Spleen (tissue), 11 donors: ENCODE data around the gene LILRB2. TPM values are rescaled to one million over a fixed set of nuclear protein-coding genes. Genes with fewer than 3 reads are reported as not detected.
"Not testable (repeated sequence)": the region's sequence is repeated elsewhere in the genome, so short reads cannot be mapped to it uniquely, and the experiment has no call there.

Experiments
- DNase-seq: peaks from one replicate; pipeline ENCODE4 v3.0.0-alpha.2; 2020
- H3K27ac ChIP-seq, 8 donors: fragments of 200-600 bp; sonication (generic) in 7 of 8; 1 replicate in 4 of 8; 2 replicates in 4 of 8; pipeline versions ENCODE4 v1.5.0 to v1.8.0; 2016 to 2021; ENCODE audit warnings: inconsistent platforms in 4 of 8, mild to moderate bottlenecking in 4 of 8, moderate library complexity in 1 of 8
- H3K27me3 ChIP-seq, 7 donors: fragments of 200-600 bp; sonication (generic) in 6 of 7; replicated peaks in 1 of 7; 1 replicate in 4 of 7; 2 replicates in 3 of 7; pipeline versions ENCODE4 v1.5.0 to v1.8.0; 2016 to 2021; ENCODE audit warnings: inconsistent platforms in 3 of 7, mild to moderate bottlenecking in 1 of 7
- H3K36me3 ChIP-seq, 6 donors: fragments of 200-600 bp; sonication (generic) in 5 of 6; 1 replicate in 4 of 6; 2 replicates in 2 of 6; pipeline versions ENCODE4 v1.5.0 to v1.8.0; 2016 to 2021; ENCODE audit warnings: inconsistent platforms in 2 of 6
- H3K4me1 ChIP-seq, 6 donors: fragments of 200-600 bp; sonication (generic) in 5 of 6; 1 replicate in 3 of 6; 2 replicates in 3 of 6; pipeline versions ENCODE4 v1.5.0 to v1.8.0; 2016 to 2021; ENCODE audit warnings: inconsistent platforms in 3 of 6
- H3K4me3 ChIP-seq, 8 donors: fragments of 200-600 bp; sonication (generic) in 7 of 8; 1 replicate in 4 of 8; 2 replicates in 4 of 8; pipeline versions ENCODE4 v1.5.0 to v1.8.0; 2016 to 2021; ENCODE audit warnings: inconsistent platforms in 4 of 8, mild to moderate bottlenecking in 4 of 8, moderate library complexity in 2 of 8
- H3K9me3 ChIP-seq, 8 donors: fragments of 200-600 bp; sonication (generic) in 7 of 8; 1 replicate in 4 of 8; 2 replicates in 4 of 8; pipeline versions ENCODE4 v1.5.0 to v1.8.0; 2016 to 2021; ENCODE audit warnings: inconsistent platforms in 4 of 8
- CTCF ChIP-seq, 11 experiments: fragments of 200-600 bp in 7 of 11; fragments of 450-650 bp in 4 of 11; sonication (generic) in 4 of 11; IDR thresholded peaks in 8 of 11; conservative IDR thresholded peaks in 3 of 11; 1 replicate in 7 of 11; 2 replicates in 4 of 11; pipeline versions ENCODE4 v1.4.0 to v1.8.0; 2016 to 2021; ENCODE audit warnings: antibody characterized with exemption in 11 of 11, inconsistent platforms in 4 of 11, mild to moderate bottlenecking in 1 of 11
- POLR2A ChIP-seq, 3 donors: fragments of 450-650 bp; IDR thresholded peaks; one replicate each; pipeline ENCODE4 v1.5.1; 2017; ENCODE audit warnings: antibody characterized with exemption in 3 of 3, mild to moderate bottlenecking in 1 of 3
- POLR2AphosphoS5 ChIP-seq, 3 donors: sonication (generic); formaldehyde crosslinking; IDR thresholded peaks; one replicate each; pipeline ENCODE4 v1.5.1; 2017; ENCODE audit warnings: antibody characterized with exemption in 3 of 3
- whole genome bisulfite sequencing, 5 donors: extraction: QIAGEN DNeasy Blood & Tissue Kit in 3 of 5; methylation state at CpG; one replicate each; pipeline versions ENCODE4 v1.1.5 to v1.1.7; 2013 to 2018; 5-methylcytosine and 5-hydroxymethylcytosine counted together
- intact Hi-C: fragments of 100-400 bp; cut with DNase I; formaldehyde crosslinking; loops from one replicate; pipeline ENCODE4 v1.15.0; 2023; ENCODE audit warnings: low total_unique reads
- microRNA-seq, 3 donors: library from miRNA; unstranded; fragments of <30 nt; microRNA quantifications; one replicate each; pipeline versions ENCODE4 to v1.1.0, GENCODE V29; 2019 to 2020
- polyA plus RNA-seq, 3 donors: library from polyadenylated mRNA; stranded (reverse); fragments of 200-250 nt; gene quantifications; one replicate each; pipeline ENCODE4 v1.2.1, GENCODE V29; 2013
- small RNA-seq, 4 donors: library from RNA; depleted of rRNA; stranded (forward); fragments of <200 nt; gene quantifications; one replicate each; pipeline ENCODE3, GENCODE V24; 2016
- total RNA-seq, 7 donors: library from RNA; depleted of rRNA in 3 of 7; stranded (reverse); fragments of >200 nt in 3 of 7; fragmentation: NEBNext Ultra II Directional in 4 of 7; extraction: Animal tissue kit (Norgen Biotek cat#: 25700) in 4 of 7; gene quantifications; one replicate each; pipeline versions ENCODE4 v1.1.0 to v1.2.1, GENCODE V29; 2016 to 2021
- donor health status: healthy with polysubstance abuse.
- donor health status: DM: no; HTN: no; CAD: no; lungs with moderate emphysema.
- donor health status: DM: no; HTN: no; CAD: no.
- donor health status: Bipolar disorder and iron deficiency.
- donor health status: healthy.
- donor health status: DM: no; HTN: no; CAD: no.
- donor health status: DM: yes; HTN: yes; CAD: no.

LILRB2 gene
- total and polyA plus RNA-seq, 10 donors = 10.2 to 209 (median 81.5) TPM

GRCh38 chr19:54230031-54230430 lies 50.9 kb downstream of the LILRB2 start:
- peak; percentile 28 for DNase-seq
- TF ChIP-seq POLR2AphosphoS5 (IDR thresholded peaks at IDR 0.05) (no peak), CTCF (IDR thresholded peaks at IDR 0.05 in 8 of 11, conservative IDR thresholded peaks at IDR 0.05 in 3 of 11) (no peak), POLR2A (IDR thresholded peaks at IDR 0.05) (no peak)
- Histone ChIP-seq H3K9me3 (no peaks in the 10 kb centered on the region), H3K27ac (no peak overlapping the region), H3K4me1 (peaks cover 0 to 14% (median 7%) of the 10 kb centered on the region in 6 donors), H3K36me3 (no peaks in the 10 kb centered on the region), H3K4me3 (no peak overlapping the region), H3K27me3 (peaks cover 0 to 21% (median 0%) of the 10 kb centered on the region in 7 donors)
- intact Hi-C loops = loop anchor here (5.0 kb wide), 1 partner anchor 63 kb away; no protein-coding TSS in a partner anchor
- WGBS, 5 donors = 80 to 90% (median 84%) methylated on average over 7 of the region's 7 CpGs

GRCh38 chr19:54229146-54229545 lies 51.8 kb downstream of the LILRB2 start:
- Histone ChIP-seq H3K27ac (no peak overlapping the region), H3K4me1 (peaks cover 0 to 14% (median 7%) of the 10 kb centered on the region in 6 donors), H3K36me3 (no peaks in the 10 kb centered on the region), H3K9me3 (no peaks in the 10 kb centered on the region), H3K4me3 (no peak overlapping the region), H3K27me3 (peaks cover 0 to 20% (median 0%) of the 10 kb centered on the region in 7 donors)
- DNase-seq = no peak
- intact Hi-C loops = no loop called here
- TF ChIP-seq POLR2A (IDR thresholded peaks at IDR 0.05) = no peak
- TF ChIP-seq CTCF (IDR thresholded peaks at IDR 0.05 in 8 of 11, conservative IDR thresholded peaks at IDR 0.05 in 3 of 11) = no peak
- no peak for TF ChIP-seq POLR2AphosphoS5 (IDR thresholded peaks at IDR 0.05)
- 85 to 90% (median 88%) methylated on average over 8 of the region's 8 CpGs for WGBS, 5 donors

GRCh38 chr19:54224619-54225018 lies 56.3 kb downstream of the LILRB2 start:
- not testable (repeated sequence) for H3K9me3 ChIP-seq
- 81 to 88% (median 84%) methylated on average over 9 to 10 of the region's 10 CpGs for WGBS, 5 donors

GRCh38 chr19:54223937-54224281 lies 57.0 kb downstream of the LILRB2 start:
- H3K9me3 ChIP-seq, H3K4me3 ChIP-seq, intact Hi-C loops, DNase-seq, H3K36me3 ChIP-seq: not testable (repeated sequence)
- Histone ChIP-seq H3K27ac (peak overlapping the region in 5 of 8 donors; percentile 43 to 94 (median 88)), H3K27me3 (peaks cover 0 to 23% (median 0%) of the 10 kb centered on the region in 7 donors), H3K4me1 (peaks cover 0 to 27% (median 0%) of the 10 kb centered on the region in 6 donors)
- WGBS, 5 donors = 45 to 64% (median 63%) methylated on average over 4 to 5 of the region's 5 CpGs

More at GRCh38 chr19:54224619-54225018, 56.3 kb downstream of the LILRB2 start:
- DNase-seq, H3K27ac ChIP-seq, H3K4me3 ChIP-seq, intact Hi-C loops, H3K36me3 ChIP-seq: not testable (repeated sequence)
- peaks cover 0 to 20% (median 0%) of the 10 kb centered on the region in 6 donors for H3K4me1 ChIP-seq
- peaks cover 0 to 23% (median 0%) of the 10 kb centered on the region in 7 donors for H3K27me3 ChIP-seq

Small RNAs within 50 kb of the gene (microRNA-seq; reads per million reads assigned to microRNA genes)
- gene MIR4752 = 0 reads per million in 3 donors

Small RNAs within 50 kb of the gene (small RNA-seq; reads per million reads assigned to genes)
- gene AC245884.12 (0 reads per million in 4 donors), gene MIR4752 (0 reads per million in 4 donors), gene RNU6-1307P (0 reads per million in 4 donors)

Other genes starting within 250 kb of the LILRB2 start
- 10 to 100 TPM in 2 of 7 donors, 1 to 10 TPM in 4, not detected in 1; 2.8 to 13.3 (median 7.3) TPM for gene VSTM1, start 217.2 kb downstream of the LILRB2 start, total RNA-seq
- under 1 TPM; 0.32 to 0.70 (median 0.41) TPM for gene VSTM1, start 217.2 kb downstream of the LILRB2 start, polyA plus RNA-seq
- 1 to 10 TPM in 1 of 7 donors, not detected in 6; 1.5 TPM for gene TARM1, start 199.7 kb downstream of the LILRB2 start, total RNA-seq
- not detected for gene TARM1, start 199.7 kb downstream of the LILRB2 start, polyA plus RNA-seq
- gene OSCAR, start 180.3 kb downstream of the LILRB2 start, total RNA-seq = 10 to 100 TPM in 6 of 7 donors, 1 to 10 TPM in 1; 9.1 to 49.5 (median 18.3) TPM
- 10 to 100 TPM in 2 of 3 donors, 1 to 10 TPM in 1; 2.4 to 18.2 (median 12.9) TPM for gene OSCAR, start 180.3 kb downstream of the LILRB2 start, polyA plus RNA-seq
- 100 to 1,000 TPM in 1 of 7 donors, 10 to 100 TPM in 6; 14.5 to 109 (median 73.5) TPM for gene NDUFA3, start 178.3 kb downstream of the LILRB2 start, total RNA-seq
- 100 to 1,000 TPM; 162 to 197 (median 185) TPM for gene NDUFA3, start 178.3 kb downstream of the LILRB2 start, polyA plus RNA-seq
- gene TFPT, start 165.5 kb downstream of the LILRB2 start, total RNA-seq = 10 to 100 TPM; 16.5 to 22.7 (median 20.1) TPM
- 10 to 100 TPM; 24.8 to 36.5 (median 28.8) TPM for gene TFPT, start 165.5 kb downstream of the LILRB2 start, polyA plus RNA-seq
- 10 to 100 TPM; 34.7 to 57.0 (median 48.1) TPM for gene PRPF31, start 165.4 kb downstream of the LILRB2 start, total RNA-seq
- 10 to 100 TPM; 45.5 to 66.2 (median 59.1) TPM for gene PRPF31, start 165.4 kb downstream of the LILRB2 start, polyA plus RNA-seq
- gene CNOT3, start 143.3 kb downstream of the LILRB2 start, total RNA-seq = 10 to 100 TPM; 40.7 to 56.1 (median 48.2) TPM
- gene CNOT3, start 143.3 kb downstream of the LILRB2 start, polyA plus RNA-seq = 10 to 100 TPM; 17.7 to 34.3 (median 24.6) TPM
- 10 to 100 TPM in 2 of 7 donors, 1 to 10 TPM in 5; 7.5 to 12.1 (median 9.0) TPM for gene LENG1, start 121.4 kb downstream of the LILRB2 start, total RNA-seq
- 10 to 100 TPM in 1 of 3 donors, 1 to 10 TPM in 2; 7.4 to 14.6 (median 9.1) TPM for gene LENG1, start 121.4 kb downstream of the LILRB2 start, polyA plus RNA-seq
- 1 to 10 TPM in 3 of 7 donors, under 1 TPM in 2, not detected in 2; 0.51 to 4.0 (median 1.0) TPM for gene TMC4, start 108.0 kb downstream of the LILRB2 start, total RNA-seq
- gene TMC4, start 108.0 kb downstream of the LILRB2 start, polyA plus RNA-seq = under 1 TPM; 0.12 to 0.86 (median 0.22) TPM
- 100 to 1,000 TPM in 3 of 7 donors, 10 to 100 TPM in 4; 65.1 to 208 (median 85.9) TPM for gene MBOAT7, start 91.5 kb downstream of the LILRB2 start, total RNA-seq
- gene MBOAT7, start 91.5 kb downstream of the LILRB2 start, polyA plus RNA-seq = 10 to 100 TPM; 12.0 to 19.4 (median 14.7) TPM
- 100 to 1,000 TPM in 1 of 7 donors, 10 to 100 TPM in 6; 32.2 to 109 (median 45.5) TPM for gene TSEN34, start 89.8 kb downstream of the LILRB2 start, total RNA-seq
- gene TSEN34, start 89.8 kb downstream of the LILRB2 start, polyA plus RNA-seq = 10 to 100 TPM; 25.5 to 45.2 (median 37.5) TPM
- 1,000 to 10,000 TPM; 1,182 to 2,757 (median 1,587) TPM for gene RPS9, start 80.3 kb downstream of the LILRB2 start, total RNA-seq
- 1,000 to 10,000 TPM; 6,196 to 7,306 (median 6,994) TPM for gene RPS9, start 80.3 kb downstream of the LILRB2 start, polyA plus RNA-seq
- gene LILRB3, start 58.1 kb downstream of the LILRB2 start, total RNA-seq = 100 to 1,000 TPM in 3 of 7 donors, 10 to 100 TPM in 4; 61.5 to 443 (median 97.5) TPM
- gene LILRB3, start 58.1 kb downstream of the LILRB2 start, polyA plus RNA-seq = 10 to 100 TPM in 2 of 3 donors, 1 to 10 TPM in 1; 6.4 to 24.6 (median 22.5) TPM
- gene LILRA6, start 38.3 kb downstream of the LILRB2 start, total RNA-seq = 10 to 100 TPM; 21.5 to 77.5 (median 38.3) TPM
- gene LILRA6, start 38.3 kb downstream of the LILRB2 start, polyA plus RNA-seq = 1 to 10 TPM; 1.2 to 8.2 (median 6.7) TPM
- gene LILRB5, start 23.8 kb downstream of the LILRB2 start, total RNA-seq = 100 to 1,000 TPM in 1 of 7 donors, 10 to 100 TPM in 6; 38.9 to 112 (median 79.6) TPM
- gene LILRB5, start 23.8 kb downstream of the LILRB2 start, polyA plus RNA-seq = 10 to 100 TPM in 2 of 3 donors, 1 to 10 TPM in 1; 3.8 to 41.2 (median 23.9) TPM
- 100 to 1,000 TPM in 2 of 7 donors, 10 to 100 TPM in 5; 43.3 to 262 (median 79.9) TPM for gene LILRA5, start 32.1 kb upstream of the LILRB2 start, total RNA-seq
- 10 to 100 TPM; 16.3 to 53.6 (median 34.5) TPM for gene LILRA5, start 32.1 kb upstream of the LILRB2 start, polyA plus RNA-seq
- gene LILRA4, start 58.1 kb upstream of the LILRB2 start, total RNA-seq = 10 to 100 TPM; 11.5 to 61.1 (median 17.5) TPM
- gene LILRA4, start 58.1 kb upstream of the LILRB2 start, polyA plus RNA-seq = 10 to 100 TPM; 32.1 to 80.9 (median 39.8) TPM
- 100 to 1,000 TPM in 6 of 7 donors, 10 to 100 TPM in 1; 95.9 to 164 (median 125) TPM for gene LAIR1, start 83.8 kb upstream of the LILRB2 start, total RNA-seq
- gene LAIR1, start 83.8 kb upstream of the LILRB2 start, polyA plus RNA-seq = 10 to 100 TPM; 56.3 to 74.8 (median 71.1) TPM
- gene TTYH1, start 134.4 kb upstream of the LILRB2 start, total RNA-seq = 1 to 10 TPM in 5 of 7 donors, under 1 TPM in 2; 0.97 to 2.9 (median 1.2) TPM
- gene TTYH1, start 134.4 kb upstream of the LILRB2 start, polyA plus RNA-seq = 1 to 10 TPM; 1.1 to 3.5 (median 1.2) TPM
- gene LENG8, start 168.1 kb upstream of the LILRB2 start, total RNA-seq = 100 to 1,000 TPM; 123 to 280 (median 183) TPM
- gene LENG8, start 168.1 kb upstream of the LILRB2 start, polyA plus RNA-seq = 100 to 1,000 TPM in 2 of 3 donors, 10 to 100 TPM in 1; 69.2 to 293 (median 110) TPM
- 1 to 10 TPM; 4.4 to 8.3 (median 6.2) TPM for gene LENG9, start 182.7 kb upstream of the LILRB2 start, total RNA-seq
- 1 to 10 TPM; 1.7 to 4.3 (median 3.5) TPM for gene LENG9, start 182.7 kb upstream of the LILRB2 start, polyA plus RNA-seq
- gene CDC42EP5, start 192.2 kb upstream of the LILRB2 start, total RNA-seq = 10 to 100 TPM in 4 of 7 donors, 1 to 10 TPM in 3; 6.6 to 16.1 (median 13.4) TPM
- gene CDC42EP5, start 192.2 kb upstream of the LILRB2 start, polyA plus RNA-seq = 10 to 100 TPM in 2 of 3 donors, 1 to 10 TPM in 1; 9.7 to 15.9 (median 12.8) TPM
- gene LAIR2, start 221.7 kb upstream of the LILRB2 start, total RNA-seq = 1 to 10 TPM in 3 of 7 donors, under 1 TPM in 1, not detected in 3; 0.97 to 4.9 (median 3.3) TPM
- gene LAIR2, start 221.7 kb upstream of the LILRB2 start, polyA plus RNA-seq = 1 to 10 TPM in 1 of 3 donors, under 1 TPM in 1, not detected in 1; 0.28 to 3.5 TPM